Fibroblast of skin of abdomen (primary cell): Measurements from ENCODE around the gene NEK1. TPM values are rescaled to one million over a fixed set of nuclear protein-coding genes. Genes with fewer than 3 reads are reported as not detected.

Experiments
- DNase-seq: peaks from one replicate; pipeline ENCODE4 v3.0.0-alpha.2; 2013
- polyA plus RNA-seq, 2 experiments: library from polyadenylated mRNA; unstranded; fragments of 120-200 nt; gene quantifications; one replicate each; pipeline ENCODE4 v1.2.1, GENCODE V29; 2013; ENCODE audit not compliant: insufficient read length in 2 of 2

Gene NEK1, protein sequence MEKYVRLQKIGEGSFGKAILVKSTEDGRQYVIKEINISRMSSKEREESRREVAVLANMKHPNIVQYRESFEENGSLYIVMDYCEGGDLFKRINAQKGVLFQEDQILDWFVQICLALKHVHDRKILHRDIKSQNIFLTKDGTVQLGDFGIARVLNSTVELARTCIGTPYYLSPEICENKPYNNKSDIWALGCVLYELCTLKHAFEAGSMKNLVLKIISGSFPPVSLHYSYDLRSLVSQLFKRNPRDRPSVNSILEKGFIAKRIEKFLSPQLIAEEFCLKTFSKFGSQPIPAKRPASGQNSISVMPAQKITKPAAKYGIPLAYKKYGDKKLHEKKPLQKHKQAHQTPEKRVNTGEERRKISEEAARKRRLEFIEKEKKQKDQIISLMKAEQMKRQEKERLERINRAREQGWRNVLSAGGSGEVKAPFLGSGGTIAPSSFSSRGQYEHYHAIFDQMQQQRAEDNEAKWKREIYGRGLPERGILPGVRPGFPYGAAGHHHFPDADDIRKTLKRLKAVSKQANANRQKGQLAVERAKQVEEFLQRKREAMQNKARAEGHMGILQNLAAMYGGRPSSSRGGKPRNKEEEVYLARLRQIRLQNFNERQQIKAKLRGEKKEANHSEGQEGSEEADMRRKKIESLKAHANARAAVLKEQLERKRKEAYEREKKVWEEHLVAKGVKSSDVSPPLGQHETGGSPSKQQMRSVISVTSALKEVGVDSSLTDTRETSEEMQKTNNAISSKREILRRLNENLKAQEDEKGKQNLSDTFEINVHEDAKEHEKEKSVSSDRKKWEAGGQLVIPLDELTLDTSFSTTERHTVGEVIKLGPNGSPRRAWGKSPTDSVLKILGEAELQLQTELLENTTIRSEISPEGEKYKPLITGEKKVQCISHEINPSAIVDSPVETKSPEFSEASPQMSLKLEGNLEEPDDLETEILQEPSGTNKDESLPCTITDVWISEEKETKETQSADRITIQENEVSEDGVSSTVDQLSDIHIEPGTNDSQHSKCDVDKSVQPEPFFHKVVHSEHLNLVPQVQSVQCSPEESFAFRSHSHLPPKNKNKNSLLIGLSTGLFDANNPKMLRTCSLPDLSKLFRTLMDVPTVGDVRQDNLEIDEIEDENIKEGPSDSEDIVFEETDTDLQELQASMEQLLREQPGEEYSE (N-terminal part only)
- 12.6 TPM for polyA plus RNA-seq (2013, experiment 1 of 2; ENCODE audit: insufficient read length)
- polyA plus RNA-seq (2013, experiment 2 of 2; ENCODE audit: insufficient read length) = 12.4 TPM

DNA sequence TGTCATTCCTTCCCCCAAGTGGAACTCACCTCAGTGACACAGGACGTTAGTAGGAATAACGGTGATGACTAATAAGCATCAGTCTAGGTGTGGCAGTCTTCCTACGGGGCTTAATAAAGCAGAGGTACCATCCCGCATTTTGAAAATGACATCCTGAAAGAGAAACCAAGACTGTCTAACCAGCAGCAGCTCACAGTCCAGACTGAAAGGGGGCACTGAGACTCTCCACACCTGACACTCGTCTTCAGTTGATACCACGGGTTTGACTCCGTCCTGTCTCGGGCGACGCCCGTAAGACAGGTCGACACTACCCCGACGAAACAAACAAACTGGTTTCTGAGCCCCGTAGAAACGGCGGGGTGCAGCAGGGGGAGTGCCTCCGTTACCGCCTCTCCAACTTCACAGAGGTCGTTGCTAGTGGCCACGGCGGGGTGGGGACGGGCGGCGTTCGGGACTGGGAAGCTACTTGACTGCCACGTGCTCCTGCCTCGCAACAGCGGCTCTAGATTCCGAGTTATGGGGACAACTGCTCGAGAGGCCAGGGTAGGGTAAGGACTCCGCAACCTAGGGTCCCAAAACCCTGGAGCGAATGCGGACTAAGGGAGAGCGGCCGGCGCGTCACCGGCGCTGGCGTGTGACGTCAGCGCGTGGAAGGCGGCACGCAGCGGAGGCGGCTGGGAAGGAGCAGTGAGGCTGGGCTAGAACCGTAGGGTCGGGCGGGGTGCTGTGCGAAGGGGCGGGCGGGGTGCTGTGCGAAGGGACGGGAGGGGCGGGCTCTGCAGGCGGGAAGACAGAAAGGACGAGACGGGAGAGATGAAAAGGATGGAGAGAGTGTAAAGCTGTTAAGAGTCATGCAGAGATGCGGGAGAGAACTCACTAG is at the start of gene NEK1:
Gene NEK1, minus strand, starts transcription at position 593 of the 880 bp plus-strand sequence. CDS start 9,953 bp downstream, outside the sequence.
- peak; percentile 90 for DNase-seq

DNA sequence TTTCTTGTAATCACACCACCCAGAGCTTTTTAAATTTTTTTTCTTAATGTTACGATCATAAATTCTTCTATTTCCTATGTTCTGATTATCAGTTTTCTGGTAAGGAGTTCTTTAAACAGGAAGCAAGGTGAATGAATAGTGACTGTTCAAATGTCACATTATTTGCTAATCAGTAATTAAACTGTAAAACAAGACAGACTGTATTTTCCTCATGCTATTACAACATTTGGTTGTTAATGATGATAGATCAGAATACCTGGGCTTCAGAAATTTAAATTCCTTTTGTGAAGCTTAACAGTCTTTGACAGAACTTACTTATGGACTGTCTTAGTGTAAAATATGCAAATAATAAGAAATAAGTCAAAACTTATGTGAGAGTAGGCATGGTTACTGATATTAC is 49.4 kb upstream of the NEK1 start:
- no peak for DNase-seq

DNA sequence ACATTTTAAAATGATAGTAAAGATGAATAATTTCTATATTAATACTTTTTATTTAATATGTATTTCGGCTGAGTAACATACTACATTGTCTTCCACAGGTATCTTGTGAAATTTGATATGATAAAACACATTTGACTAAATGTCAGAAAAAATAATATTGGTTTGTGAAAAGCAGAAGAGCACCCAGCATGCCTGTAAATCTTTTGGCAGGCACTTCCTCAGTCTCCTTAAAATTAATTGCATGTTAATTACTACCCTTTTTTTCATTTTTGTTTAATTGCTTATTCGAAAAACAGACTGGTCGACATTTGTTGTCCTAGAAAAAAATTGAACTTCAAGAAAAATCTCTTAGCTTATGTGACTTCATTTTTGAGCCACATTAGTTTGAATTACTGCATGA is 48.5 kb upstream of the NEK1 start:
- DNase-seq = no peak

DNA sequence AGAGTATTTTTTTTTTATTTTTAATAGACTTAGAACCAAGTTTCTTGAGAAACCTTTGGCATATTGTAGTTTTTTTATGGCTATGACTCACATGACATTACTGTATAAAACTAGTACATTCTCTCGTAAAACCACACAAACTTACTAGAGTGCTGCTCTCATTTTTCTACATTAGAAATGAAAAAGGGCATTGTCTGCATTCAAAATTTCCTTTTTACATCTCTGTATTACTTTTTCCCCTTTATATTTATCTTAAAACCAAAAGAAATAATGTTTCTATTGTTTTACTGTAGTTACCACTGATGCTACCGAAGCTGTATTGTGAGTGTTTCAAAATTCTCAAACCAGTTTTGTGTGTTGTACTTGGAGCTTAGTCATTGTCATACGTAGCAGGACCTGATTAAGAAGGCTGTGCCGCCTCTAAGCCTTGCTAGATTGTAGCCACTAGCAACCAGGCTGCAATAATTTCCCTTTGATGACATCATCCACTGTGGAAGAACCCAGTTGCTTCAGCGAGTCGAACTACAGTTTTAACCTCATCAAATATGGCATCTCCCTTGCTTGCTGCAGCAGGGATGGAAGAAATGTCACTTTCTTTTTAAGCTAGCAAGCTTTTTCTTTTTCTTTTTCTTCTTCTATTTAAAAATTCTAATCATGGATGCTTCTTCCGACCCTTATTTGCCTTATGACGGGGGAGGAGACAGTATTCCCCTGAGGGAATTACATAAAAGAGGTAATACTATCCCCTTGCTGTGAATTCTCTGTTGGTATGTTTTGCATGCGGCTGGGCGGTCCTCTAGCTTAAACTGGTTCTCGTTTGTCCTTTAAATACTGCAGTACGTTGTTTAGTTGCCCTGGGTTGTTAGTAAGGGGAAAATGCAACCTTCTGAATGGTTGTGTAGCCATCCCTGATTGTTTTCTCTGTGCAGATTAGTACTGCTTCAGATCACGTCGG is 47.6 kb upstream of the NEK1 start:
- DNase-seq = peak; percentile 98

DNA sequence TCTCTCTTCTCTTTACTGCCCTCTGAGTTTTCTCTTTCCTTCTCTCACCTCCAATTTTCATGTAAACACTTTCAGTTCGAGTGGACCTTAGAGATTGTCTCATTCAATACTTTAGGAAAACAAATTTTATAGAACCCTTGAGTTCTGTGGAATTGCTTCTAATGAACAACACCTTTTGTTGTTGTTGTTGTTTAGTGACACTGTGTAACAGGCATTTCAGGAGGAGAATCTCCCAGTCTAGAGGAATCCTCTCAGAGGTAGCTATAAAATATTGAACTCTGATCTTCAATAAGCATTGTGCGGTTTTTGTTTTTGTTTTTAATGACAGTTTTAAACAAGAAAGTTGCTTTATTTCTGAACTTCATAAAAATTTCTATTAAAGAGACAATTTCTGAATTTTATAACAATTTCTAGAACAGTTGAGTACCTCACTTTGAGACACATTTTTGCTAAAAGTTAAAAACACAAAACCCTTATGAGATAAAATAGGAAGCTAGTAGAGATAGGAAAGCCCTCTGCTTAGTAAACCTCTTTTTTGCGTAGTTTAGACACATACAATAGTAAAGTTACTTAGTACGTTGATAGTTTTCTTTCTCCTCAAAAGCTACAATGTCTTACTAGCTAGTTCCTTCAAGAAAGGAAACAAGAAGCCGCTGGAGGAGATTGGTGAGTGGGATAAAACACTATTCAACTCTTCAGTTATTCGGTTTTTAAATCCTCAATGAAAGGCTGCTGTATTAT is 46.8 kb upstream of the NEK1 start:
- no peak for DNase-seq

DNA sequence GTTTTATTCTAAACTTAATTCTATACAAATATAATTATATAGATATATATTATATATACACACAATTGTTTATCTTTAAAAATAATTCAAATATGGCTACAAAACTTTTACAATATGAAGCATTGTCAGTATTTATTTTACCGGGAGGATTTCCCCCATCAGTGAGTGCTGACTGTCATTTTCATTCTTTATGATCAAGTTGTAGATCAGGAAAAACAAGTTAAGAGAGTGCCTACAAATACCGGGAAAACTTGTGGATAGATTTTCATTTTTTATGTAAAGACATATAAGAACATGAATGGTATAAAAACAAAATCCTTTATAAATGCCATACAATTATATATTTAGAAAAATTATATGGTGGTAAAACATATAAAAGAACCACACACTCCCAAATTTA is 45.8 kb upstream of the NEK1 start:
- DNase-seq = no peak

DNA sequence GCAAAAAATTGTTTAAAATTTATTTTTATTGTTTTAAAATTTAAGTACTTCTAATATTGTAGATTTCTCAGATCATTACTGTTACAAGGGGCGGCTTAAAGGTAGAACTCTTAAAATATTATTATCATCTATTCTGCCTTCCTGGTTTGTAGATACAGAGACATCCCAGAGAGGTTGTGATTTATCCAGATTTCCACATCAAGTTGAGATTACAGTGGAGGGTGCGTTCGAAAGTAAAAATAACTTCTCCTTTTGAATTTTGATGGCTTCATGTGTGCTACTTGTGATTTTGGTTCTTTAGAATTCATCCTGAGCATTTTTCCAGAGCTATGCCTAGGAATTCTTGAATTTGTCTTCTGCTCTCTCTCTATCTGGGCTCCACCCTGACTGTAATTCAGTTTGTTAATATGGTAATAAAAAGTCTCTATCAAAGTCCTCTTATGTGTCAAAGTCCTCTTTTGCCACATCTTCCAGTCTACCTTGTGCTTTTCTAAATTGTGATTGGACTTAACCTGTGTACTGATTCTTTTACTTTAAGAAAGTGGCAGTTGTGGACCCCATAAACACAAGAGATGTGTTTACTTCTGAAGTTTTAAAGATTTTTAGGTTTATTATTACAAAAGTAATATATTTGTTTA is 45.2 kb upstream of the NEK1 start:
- no peak for DNase-seq

DNA sequence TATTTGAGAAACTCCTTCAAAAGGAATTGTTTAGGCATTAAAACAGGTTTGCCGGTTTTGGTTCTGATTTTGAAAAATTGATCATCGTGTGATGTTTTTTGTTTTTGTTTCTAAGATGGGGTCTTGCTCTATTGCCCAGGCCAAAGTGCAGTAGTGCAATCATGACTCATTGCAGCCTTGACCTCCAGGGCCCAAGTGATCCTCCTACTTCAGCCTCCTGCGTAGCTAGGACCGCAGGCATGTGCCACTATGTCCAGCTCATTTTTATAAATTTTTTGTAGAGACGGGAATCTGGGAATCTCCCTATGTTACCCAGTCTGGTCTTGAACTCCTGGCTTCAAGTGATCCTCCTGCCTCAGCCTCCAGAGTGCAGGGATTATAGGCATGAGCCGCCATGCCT is 43.0 kb upstream of the NEK1 start:
- DNase-seq = no peak

DNA sequence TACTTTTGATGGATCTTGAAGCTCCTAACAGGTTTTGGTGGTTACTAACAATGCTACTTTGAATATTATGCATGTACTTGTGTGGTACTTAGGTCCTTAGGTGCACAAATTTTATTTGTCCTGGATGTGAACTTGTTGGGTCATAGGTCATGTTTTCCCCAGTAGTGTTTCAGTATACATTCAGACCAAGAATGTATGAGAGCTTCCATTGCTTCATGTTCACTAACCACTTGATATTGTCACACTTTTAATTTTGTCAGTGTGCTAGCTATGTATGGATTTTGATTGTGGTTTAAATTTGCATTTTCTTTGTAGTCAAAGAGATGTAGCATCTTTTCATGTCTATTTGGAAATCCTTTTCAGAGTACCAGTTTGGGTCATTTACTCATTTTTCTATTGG is 40.2 kb upstream of the NEK1 start:
- DNase-seq = no peak

DNA sequence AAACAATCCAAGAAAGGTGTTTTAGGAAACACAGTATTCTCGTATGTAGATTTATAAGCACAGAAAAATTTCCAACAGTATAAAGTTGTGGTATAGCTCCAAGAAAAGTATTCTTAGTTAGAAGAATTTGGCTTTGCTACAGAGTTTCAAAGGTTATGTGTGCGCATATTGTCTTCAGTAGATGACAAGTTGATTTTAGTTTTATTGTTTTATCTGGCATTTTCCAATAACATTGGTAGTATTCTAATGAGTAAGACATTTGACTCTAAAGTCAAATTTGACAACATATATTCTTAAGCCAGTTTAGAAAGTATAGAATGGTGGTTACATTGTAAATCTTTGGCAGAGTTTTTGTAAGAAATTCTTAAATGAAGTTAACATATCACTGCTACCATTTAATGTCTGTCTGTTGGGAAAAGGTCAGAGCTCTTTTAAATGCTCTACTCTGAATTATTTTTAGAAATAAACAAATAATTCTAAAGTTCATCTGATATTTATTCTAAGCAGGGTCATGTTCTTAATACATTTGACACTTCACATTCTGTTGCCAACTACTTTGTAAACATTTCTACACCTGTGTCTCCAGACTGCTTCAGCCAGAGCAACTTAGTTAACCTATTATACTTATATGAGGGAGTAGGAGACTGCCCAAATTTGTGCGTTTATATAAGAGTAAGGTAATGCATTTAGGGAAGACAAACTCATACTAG is 38.0 kb upstream of the NEK1 start:
- DNase-seq = no peak

DNA sequence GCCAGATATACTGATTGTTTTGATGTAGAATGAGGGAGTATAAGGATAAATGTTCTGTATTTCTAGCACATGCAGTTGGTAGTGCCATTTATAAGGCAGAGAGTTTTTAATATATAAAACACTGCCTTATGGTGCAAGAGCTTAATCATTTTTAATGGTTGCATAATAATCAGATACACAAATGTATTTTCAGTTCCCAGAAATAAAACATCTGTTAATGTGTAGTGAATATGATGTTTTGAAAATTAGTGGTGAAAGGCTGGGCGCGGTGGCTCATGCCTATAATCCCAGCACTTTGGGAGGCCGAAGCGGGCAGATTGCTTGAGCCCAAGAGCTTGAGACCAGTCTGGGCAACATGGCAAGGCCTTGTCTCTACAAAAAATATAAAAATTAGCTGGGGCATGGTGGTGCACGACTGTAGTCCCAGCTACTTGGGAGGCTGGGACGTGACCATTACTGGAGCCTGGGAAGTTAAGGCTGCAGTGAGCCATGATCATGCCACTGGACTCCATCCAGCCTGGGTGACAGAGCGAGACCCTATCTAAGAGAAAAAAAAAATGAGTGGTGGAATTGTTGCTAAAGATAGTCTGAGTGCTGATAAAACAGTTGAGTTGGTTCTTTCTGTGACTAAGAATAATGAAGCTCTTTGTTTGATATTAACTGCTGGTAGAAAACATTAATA is 37.3 kb upstream of the NEK1 start:
- DNase-seq = no peak

DNA sequence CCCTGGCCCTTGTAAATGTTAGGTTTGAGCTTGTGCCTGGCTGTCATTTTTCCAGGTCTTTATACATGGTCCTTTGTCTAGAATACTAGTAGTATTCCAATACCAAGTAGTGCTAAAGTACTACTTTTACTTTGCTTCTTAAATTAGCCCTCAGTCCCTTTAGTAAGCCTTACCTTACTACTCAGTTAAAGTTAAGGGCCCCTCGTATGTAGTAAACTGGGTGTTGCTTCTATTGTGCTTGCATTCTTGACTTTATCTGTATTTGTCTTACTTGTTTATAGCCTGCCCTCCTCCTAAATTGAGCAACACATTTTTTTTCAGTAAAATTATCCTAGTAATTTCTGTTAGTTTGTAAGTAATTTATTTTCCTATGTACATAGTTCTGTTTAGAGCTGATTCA is 33.2 kb upstream of the NEK1 start:
- DNase-seq = no peak

DNA sequence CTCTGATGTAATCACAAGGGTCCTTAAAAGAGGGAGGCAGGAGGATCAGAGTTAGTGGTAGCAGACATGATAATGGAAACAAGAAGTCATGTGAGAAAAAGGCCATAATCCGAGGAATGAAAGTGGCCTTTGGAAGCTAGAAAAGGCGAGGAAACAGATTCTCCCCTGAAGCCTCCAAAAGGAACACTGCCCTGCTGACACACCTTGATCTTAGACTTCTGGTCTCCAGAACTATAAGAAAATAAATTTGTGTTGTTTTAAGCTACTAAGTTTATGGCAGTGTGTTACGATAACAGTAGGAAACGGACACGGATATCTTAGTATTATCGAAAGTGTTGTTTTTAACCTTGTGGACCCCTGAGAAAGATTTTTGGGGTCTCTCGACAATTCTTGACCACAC is 32.4 kb upstream of the NEK1 start:
- DNase-seq = no peak

DNA sequence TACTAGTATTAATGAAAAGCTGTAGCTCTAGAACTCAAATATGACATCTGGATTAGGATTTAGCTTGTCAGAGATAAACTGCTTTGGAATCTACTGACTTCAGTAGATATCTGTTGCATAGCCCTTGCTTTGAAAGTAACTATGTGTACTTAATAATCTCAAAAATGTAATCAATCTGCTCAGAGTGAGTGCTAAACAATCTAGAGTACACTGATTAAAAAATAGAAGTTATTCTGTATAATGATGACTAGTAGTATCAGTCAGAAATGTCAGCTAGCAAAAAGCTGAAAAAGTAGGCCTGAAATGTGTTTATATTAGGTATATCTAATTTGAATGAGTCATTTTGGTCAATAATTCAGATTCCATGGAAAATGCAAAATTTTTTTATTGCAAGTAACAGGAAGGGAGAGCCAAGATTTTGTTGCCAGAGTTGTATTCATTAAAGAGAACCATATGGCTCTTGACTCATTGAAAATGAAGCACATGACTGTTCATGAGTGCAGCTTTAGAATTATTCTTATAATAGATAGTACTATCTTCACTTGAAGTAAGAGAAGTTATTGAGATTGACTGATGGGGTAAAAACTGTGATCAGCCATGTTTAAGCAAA is 28.0 kb upstream of the NEK1 start:
- DNase-seq = peak; percentile 88

DNA sequence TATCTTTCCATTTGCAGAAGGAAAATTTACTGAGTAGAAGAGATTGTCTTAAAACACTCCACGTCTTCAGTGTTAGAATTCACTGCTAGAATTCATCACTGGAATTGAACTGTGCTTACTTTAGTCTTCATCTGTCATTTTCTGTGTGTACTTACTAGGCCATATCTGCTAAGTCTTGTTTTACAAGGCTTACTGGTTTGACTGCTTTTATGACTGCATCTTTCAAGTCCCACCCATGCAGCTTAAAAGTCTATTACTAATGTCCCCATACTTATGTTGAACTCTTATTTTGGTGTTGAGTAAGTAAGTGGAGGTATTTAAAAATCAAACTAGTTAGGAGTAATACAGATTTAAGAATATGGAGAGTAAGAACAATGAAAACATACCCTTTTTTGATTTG is 22.6 kb upstream of the NEK1 start:
- no peak for DNase-seq

DNA sequence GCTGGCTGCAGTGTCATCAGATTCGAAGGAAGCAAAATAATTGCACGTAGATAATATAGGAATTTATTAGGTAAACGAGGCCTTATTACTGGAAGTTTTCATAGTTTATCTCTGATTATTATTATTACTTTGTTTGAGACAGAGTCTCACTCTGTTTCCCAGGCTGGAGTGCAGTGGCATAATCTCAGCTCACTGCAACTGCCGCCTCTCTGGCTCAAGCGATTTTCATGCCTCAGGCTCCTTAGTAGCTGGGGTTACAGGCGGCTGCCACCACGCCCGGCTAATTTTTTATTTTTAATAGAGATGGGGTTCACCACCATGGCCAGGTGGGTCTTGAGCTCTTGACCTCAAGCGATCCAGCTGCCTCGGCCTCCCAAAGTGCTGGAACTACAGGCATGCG is 20.5 kb upstream of the NEK1 start:
- DNase-seq = no peak

DNA sequence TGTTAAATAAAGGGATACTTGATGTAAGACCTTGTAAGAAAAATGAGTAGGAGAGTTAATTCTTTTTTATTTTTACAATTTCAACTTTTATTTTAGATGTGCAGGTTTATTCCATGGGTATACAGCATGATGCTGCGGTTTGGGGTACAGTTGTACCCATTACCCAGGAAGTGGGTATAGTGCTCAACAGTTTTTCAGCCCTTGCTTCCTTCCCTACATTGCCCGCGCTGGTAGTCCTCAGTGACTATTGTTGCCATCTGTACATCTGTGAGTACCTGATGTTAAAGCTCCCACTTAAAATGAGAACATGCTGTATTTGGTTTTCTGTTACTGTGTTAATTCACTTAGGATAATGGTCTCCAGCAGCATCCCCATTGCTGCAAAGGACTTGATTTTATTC is 17.7 kb upstream of the NEK1 start:
- no peak for DNase-seq

DNA sequence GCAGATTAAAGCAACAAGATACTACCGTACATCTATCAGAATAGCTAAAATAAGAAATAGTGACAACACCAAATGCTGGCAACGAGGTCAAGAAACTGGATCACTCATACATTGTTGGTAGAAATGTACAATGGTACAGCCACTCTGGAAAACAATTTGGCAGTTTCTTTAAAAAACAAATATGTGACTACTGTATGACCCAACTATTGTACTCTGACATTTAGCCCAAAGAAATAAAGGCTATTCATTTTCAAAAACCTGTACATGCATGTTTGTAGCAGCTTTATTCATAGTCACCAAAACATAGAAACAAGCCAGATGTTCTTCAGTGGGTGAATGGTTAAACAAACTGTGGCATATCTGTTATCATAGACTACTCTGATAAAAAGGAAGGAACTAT is 16.2 kb upstream of the NEK1 start:
- no peak for DNase-seq
